ENCODE measurements around the gene SRMS.
A peak's percentile ranks its signal among the peaks of the same experiment; 100 is the strongest.

The SRMS gene, protein sequence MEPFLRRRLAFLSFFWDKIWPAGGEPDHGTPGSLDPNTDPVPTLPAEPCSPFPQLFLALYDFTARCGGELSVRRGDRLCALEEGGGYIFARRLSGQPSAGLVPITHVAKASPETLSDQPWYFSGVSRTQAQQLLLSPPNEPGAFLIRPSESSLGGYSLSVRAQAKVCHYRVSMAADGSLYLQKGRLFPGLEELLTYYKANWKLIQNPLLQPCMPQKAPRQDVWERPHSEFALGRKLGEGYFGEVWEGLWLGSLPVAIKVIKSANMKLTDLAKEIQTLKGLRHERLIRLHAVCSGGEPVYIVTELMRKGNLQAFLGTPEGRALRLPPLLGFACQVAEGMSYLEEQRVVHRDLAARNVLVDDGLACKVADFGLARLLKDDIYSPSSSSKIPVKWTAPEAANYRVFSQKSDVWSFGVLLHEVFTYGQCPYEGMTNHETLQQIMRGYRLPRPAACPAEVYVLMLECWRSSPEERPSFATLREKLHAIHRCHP

DNA sequence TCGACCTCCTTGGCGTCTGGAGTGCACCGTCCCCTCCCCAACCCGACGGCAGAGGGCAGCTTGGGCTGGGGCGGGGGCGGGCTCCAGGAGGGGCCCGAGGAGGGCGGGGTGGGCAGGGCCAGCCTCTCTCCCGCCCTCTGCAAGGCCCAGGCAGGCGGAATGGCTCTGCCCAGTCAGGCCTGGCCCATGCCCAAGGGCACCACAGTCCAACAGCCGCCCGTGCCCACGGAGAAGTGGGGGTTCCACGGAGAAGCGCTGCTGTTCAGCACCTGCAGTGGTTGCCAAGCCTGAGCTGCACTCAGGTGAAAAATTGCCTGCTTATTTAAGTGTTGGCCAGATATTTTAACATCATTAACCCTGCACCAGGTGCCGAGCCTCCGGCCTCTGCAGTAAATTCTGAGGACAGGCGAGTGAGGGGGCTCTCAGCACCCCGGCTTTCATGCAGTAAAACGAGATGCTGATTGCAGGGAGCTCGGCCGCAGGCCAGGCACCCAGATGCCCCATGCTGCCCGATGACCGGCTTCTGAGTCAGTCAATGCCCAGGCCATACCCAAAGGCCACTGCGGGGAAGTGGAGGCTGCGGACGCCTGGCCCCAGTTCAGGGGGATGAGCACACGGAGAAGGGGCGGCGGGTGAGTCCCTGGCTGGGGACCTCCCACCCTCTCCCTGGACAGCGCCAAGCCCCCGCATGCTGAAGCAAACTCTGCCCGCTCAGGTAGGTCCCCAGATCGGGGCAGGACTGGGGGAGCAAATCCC is at the start of gene SRMS:
Gene SRMS, minus strand, starts transcription at position 25 of the 756 bp plus-strand sequence. CDS start 286 bp downstream, outside the sequence.
- no peak for DNase-seq

DNA sequence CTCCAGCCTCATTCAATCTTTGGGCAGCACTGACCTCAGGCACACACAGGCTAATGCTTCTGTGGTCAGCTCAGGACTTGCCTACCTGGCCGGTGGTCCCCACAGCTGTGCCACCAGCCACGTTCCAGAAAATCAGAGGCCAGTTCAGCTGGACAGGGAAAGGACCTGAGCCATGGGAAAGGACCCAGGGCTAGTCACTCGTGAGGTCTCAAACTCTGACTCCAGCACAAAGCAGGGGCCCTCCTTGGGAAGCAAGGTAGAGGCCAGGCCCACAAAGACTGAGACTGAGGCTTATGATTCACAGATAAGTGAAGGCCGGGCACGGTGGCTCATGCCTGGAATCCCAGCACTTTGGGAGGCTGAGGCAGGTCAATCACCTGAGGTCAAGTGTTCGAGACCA is 48.9 kb upstream of the SRMS start:
- DNase-seq, result no peak

DNA sequence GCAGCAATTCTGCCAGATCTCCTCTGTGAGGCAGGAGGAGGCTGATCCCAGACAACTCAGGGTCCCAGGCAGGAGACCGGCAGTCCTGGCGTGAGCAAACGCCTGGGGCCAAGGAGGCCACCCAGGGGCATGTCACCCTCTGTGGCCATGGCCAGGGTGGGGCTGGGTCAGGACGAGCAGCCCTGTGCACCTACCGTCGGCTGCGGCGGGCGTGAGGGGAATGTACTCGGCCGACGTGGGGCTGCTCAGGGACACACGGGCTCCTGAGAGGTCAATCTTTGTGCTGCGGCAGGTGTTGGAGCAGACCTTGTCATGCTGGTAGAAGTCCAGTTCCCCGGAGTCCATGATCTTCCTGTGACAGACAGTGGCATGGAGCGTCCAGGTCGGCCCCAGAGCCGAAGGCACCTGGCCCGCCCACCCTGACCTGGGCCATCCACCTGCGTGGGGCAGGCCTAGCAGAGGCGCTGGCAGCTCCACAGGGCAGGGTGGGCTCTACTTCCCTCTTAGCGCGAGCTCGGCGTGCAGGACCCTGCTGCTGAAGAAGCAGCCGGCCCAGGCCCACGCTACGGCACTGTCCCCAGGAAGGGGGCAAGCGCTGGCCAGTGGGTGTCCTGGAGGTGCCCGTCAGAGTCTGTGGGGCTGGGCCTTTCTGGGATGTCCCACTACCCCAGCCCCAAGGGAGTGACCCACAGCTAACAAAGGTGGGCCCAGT is 48.0 kb upstream of the SRMS start:
- no peak for DNase-seq

DNA sequence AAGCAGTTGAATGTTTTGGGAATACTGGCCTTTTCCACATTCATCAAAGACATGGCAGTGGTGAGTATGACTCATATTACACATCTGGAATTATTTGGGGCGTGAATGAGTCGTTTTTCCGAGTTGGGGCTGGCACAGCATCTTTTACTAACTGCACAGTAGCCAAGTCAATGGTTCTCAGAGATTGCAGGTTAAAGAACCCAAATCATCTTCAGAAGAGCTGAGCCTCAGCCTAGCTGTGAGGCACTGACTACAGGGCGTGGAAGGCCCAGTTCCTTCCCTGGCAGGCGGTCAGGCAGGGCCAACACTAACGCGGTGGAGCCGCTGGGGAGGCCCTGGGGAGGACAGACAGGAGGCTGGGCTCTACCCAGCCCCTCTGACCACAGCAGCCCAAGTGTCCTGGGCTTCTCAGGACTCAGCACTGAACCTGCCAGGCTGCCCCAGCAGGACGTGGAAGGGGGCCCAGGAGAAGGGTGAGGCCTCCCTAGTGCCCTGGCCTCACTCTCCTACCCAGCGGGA is 46.6 kb upstream of the SRMS start:
- no peak for DNase-seq

DNA sequence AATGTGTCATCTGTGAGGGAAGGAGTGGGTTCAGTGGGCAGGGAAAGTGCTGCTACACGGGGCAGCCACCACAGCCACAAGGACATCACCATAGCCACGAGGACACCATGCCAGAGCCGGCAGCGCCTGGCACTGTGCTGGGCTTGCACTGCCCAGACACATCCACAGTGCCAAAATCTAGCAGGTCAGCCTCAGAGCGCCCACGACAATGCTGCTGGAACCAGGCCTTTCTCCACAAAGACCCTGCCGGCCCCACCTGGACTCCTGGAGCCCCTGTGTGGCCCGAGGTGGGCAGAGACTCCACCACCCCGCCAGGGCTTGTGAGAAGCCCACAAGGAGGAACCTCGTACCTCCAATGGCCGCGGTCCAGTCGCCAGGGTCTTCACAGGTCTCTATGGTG is 45.1 kb upstream of the SRMS start:
- no peak for DNase-seq

DNA sequence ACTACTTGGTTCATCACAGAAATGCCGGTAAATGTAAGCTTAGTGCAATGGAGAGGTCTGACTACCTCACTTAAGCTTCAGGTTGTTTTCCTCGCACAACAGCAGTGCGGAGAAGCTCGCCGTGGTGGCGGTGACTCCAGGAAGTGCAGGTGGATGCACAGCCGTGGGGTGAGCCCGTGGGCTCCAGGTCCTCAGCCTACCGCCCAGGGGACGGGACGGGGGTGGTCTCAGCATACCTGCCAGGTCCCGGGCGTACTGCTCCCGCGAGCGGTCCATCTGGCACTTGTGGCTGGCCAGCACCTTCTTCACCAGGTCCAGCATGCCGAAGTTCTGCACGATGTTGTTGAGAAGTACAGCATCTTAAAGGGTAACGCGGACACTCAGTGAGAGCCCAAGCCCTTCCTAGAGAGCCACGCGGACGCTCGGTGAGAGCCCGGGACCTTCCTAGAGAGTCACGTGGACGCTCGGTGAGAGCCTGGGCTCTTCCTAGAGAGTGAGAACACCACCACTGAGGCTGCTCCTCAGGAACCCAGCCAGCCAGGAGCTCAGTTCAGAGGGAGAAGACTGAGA is 44.3 kb upstream of the SRMS start:
- DNase-seq, result no peak

DNA sequence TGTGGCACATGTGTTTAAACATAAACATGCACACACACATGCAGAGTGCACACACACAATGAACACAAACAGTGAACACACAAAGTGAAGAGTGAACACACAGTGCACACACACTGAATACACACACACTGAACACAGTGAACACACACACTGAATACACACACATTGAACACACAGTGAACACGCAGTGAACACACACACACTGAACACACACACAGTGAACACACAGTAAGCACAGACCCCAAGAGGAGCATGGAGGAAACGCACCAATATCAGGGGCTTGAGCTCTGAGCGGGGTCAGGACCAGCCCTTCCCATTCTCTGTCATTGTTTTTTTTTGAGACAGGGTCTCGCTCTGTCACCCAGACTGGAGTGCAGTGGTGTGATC is 43.6 kb upstream of the SRMS start:
- DNase-seq, result no peak

DNA sequence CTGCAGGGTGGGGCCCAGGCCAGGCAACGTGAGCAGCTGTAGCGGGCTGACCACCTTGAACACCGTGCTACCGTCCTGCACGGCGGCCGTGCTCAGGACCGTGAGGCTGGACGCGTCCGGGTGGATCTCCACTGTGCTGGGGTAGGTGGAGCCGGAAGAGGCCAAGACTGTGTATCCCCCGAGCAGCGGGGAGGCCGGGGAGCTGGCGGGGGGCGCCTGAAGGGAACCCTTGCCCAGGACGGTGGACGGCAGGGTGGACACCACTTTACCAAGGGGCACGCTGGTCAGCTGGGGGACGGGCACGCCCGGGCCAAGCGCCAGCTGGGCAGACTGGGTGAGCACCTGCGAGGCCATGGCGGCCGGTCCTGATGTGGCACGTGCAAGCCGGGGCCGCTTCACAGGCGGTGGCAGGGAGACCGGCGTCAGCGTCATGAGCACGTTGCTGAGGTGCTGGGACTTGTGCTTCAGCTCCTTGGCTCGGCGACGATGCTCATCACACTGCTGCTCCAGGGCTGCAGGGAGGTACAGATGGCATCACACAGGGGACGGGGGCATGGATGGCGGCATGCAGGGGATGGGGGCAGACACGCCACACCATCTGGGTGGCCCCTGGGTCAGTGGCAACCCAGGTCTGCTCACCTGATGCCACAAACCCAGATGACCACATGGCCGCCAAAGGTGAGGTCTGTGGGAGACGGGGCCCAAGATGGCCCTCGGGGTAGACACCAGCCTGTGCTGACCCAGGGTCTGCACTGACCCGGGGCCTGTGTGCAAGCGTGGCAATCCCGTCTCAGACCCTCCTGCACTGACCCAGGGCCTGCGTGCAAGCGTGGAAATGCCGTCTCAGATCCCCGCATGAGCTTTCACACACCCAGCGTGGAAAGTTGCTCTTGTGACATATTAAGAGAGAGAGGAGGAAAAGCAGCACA is 42.9 kb upstream of the SRMS start:
- DNase-seq, result no peak

DNA sequence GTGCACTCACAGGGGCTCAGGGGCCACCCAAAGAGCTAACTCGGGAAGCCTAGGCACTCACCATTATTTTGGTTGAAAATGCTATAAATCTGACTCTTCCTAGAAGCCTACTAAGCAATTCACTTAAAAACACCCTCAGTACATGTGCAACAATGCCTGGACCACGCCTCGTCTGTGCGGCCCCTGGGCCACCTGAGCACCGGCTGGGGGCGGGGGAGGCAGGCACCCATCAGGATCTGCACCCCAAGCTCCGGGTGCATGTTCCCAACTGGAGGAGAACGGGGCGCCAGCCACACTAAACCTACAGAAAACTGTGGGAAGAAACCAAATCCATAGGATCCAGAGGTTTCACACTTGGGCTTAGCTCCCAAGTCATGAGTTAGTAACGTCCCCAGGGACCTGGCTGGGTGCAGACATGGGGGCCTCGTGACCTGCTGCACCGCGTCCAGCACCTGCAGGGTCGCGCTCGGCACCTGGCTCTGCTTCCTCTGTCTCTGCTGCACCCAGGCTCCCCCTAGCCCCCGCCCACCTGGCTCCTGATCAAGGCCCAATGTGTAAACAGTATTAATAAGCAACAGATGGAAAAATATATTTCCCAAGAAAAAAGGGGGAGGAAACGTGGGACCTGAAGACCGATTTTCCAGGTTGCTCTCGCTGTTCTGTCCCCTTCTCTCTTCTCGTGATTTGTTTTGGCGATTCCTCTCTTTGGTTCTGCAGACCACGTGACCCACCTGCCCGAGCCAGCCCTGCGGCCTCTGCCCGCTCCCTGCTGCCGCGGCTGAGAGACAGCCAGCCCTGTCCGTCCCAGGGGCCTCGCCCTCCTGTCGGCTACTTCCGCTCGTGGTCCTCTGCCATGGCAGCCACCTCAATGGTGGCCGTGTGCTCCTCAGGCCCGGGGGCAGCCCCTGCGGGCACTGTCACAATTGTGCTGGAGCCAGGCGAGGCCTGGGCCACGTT is 42.0 kb upstream of the SRMS start:
- peak; percentile 57 for DNase-seq

DNA sequence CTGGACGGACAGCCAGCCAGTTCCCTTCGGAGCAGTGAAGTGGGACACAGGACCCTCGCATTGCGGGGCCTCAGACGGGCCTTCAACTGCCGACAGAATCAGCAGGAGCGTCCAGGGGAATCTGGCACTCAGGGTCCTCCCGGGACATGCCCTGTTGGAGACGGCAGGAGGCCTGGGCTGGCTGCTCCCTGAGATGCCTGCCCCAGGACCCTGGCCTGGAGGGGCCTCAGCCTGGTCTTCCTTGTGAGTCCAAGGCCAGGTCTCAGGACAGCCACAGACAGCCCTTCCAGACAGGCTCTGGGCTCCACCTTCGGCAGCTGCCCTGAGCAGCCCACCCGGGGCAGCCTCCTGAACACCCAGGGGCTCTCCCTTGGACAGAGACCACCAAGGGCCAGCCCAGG is 41.1 kb upstream of the SRMS start:
- no peak for DNase-seq

DNA sequence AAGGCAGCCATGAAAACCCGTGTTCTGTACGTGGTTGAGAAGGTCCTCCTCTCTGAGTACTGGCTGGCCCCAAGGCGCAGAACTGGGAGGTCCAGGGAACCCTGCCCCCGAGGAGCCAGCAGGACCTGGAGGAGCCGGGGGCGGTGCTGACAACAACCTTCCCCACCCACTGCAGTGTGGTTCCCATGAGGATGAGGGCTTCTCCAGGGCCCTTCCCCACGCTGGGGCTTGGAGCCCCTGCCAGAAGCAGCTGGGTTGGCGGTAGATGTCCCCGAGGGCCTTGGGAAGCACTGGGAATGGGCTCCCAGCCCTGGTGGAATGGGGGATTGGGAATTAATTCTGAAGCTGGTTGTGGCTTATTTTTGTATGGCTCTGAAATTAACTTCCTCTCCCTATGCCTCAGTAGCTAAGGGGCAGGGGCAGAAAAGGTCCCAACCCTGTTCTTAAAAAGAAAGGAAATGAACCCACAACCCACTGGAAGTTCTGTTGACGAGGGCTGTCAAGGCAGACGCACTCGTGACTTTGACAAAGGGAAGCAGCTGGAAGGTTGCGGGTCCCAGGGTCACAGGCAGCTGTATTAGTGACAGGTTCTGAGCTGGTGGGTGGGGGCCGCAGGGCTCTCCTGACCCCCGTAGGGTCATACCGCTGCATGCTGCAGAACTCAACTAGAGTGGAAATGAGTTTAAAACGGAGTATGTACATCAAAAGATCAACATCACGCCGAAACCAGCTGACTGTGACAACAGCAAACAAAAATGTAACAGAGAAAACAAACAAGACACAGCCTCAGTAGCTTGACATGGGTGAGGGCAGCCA is 40.4 kb upstream of the SRMS start:
- DNase-seq, result no peak

DNA sequence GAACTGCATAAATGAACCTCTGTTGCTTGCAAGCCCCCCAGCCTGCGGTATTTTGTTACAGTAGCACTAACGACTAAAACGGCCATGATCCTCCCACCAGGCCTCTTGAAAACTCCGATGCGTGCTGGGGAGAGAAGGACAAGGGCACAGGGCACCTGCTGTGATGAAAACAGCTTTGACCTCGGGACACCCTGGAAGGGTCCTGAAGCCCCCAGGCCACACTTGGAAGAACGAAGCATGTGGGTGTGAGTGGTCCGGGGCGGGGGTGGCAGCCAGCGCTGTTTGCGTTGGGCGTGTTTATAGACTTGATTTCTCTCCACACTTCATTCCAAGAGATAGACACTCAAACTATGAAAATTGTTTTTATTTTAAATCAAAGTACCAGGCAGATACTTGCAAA is 39.7 kb upstream of the SRMS start:
- DNase-seq, result no peak

DNA sequence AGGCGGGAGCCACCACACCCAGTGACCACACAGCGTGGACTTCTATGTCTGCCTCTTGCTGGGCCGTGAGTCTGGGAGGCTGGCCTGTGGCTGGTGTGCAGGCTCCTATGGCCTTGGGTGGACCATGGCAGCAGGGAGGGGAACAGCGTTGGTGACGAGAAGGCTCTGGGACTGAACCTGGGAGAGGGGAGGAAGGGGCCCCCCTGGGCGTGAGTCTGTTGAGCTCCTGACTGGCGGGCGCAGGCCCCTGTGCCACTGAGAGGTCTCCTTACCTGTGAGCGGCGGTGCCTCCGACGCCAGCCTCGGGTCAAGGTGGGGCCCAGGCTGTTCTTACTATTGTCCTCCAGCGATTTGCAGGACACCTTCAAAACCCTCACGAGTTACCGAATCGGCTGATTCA is 39.2 kb upstream of the SRMS start:
- no peak for DNase-seq

DNA sequence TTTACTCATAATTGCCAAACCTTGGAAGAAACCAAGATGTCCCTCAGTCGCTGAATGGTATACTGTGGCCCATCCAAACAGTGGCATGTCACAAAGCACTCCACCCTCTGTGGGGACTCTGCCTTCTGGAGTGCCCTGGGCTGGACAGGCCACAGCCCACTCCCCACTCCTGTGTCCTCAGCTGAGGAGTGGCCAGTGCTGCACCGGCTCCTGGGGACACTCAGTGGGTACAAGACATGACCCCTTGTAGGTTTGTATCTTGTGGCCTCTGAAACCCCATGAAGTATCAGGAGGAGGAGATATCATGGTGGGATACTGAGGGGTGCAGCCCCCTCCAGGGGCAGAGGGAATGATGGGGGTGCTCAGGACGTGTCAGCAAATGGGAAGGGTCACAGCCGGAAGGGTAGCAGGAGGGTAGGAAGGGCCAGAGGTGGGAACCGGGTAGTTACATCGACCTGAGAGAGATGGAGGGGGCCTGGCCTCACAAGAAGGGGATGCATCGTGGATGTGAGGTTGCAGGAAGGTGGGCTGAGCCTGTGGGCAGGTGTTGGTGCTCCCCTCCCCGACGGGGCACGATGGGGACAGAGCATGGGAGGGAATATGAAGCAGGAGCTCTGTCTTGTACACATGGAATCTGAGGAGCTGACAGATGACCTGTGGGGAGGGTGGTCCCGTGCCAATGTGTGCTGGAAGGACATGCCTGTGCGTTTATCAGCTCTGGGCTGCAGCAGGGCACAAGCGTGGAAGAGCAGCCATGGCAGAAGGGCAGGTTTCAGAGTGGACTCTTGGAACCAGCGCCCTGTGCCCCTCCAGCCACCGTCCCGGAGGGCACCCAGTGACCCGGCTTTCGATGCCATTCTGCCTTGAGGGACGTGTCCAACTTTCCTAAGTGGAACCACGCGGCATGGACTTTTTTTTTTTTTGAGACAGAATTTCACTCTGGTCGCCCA is 38.3 kb upstream of the SRMS start:
- DNase-seq, result no peak

DNA sequence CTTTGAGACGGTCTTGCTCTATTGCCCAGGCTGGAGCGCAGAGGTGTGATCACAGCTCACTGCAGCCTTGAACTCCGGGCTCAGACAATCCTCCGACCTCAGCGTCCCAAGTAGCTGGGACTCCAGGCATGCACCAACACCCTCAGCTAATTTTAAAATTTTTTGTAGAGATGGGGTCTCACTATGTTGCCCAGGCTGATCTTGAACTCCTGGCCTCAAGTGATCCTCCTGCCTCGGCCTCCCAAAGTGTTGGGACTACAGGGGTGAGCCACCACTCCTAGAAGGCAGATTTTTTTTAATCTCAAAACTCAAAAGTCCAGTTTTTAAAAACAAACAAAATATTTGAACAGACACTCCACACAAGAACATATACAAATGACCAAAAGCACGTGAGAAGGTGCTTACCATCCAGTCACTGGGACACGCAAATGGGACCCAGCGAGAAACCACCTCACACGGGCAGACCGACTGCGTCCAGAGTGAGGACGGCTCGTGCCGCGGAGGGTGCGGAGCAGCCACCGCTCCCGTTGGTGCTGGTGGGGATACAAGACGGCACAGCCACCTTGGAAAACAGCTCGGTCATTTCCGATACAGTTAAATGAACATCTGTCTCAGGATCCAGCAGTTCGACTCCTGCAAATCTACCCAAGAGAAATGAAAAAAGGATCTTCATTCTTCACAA is 35.0 kb upstream of the SRMS start:
- DNase-seq, result no peak

DNA sequence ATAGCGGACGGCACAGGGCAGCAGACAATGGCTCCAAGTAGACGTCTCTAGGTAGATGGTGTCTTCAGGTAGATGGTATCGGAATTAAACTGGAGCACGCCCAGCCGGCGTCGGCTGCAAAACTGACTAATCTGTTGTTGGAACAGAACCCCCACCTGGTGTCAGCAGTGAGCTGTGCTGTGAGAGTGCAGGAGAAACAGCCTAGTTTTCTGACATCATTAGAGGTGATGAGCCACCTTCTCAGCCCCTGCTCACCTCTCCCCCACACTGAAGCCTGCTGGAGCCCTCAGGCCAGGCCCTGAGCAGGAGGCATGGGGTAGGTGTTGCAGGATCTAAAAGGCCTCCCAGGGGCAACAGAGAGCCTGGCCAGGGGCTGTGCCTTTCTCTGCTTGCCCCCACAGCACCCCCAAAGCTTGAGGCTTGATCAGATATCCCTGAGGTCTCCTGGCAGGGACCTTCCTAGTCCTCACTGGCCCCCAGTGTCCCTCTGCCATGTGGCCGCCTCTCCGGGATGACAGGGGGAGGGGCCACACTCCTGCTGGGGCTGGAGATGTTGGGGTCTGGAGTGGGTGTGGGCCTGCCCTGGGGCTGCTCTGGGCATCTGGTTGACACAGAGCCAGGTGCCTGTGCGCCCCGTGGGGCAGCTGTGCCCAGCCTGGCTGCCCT is 33.4 kb upstream of the SRMS start:
- DNase-seq, result peak; percentile 49

DNA sequence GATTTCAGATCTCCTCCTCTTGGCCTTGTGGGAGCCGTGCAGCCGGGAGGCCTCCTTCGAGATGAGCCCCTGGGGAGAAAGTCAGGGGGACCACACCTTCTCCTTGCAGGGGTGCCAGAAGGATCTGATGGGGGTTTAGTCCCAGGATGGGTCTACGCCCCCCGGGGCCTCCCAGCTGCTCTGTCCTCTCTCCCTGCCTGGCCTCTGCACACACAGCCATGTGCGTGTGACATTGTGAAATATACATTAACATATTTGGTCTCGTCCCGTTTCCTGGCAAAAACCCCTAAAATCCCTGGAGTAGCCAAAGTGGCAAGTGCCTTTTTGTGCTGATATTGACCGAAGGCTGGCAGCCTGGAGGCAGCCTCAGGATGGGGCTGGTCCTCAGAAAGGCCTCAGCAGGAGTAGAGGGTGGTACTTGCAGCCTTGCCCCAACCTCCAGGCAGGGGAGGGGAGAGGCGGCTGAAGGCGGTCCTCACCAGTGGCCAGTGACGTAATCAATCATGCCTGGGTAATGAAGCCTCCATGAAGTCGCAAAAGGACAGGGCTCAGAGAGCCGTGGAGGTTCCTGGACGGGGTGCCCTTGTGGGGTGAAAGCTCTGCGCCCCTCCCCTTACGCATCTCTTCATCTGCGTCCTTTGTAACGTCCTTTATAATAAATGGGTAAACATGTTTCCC is 31.6 kb upstream of the SRMS start:
- no peak for DNase-seq

Measured in NCI-H2171 treated with DMSO at 0.1 percent for 48 hours (cell line).